GM12872 (cell line): ENCODE data around the gene TRA2B.

ENCODE experiments used
- TF ChIP-seq, protein P1 (sequence below): IDR thresholded peaks from 3 replicates; pipeline ENCODE4 v1.5.1; 2011; ENCODE audit warnings: low read depth, mild to moderate bottlenecking, low read length, moderate library complexity; ENCODE audit not compliant: insufficient read depth

The TRA2B gene

DNA sequence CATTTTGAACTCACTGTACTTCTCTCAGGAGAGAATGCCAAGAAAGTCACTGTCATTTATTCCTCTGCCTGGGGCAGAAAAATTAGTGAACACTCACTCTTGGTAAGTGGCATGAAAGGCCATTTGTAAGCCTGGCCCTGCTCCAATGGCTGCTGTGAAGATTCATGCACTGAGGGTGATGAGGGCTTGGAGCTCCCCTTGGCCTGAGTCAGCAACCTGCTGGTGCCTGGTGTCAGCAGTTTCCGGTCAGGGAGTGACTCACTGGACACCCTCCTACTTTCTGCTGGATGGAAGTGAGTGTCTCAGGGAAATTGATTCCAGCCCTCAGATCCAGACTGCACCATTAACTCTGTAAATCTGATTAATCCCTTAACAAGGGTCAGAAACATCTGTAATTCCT is 37.6 kb downstream of the TRA2B start:
- TF ChIP-seq, protein P1, sequence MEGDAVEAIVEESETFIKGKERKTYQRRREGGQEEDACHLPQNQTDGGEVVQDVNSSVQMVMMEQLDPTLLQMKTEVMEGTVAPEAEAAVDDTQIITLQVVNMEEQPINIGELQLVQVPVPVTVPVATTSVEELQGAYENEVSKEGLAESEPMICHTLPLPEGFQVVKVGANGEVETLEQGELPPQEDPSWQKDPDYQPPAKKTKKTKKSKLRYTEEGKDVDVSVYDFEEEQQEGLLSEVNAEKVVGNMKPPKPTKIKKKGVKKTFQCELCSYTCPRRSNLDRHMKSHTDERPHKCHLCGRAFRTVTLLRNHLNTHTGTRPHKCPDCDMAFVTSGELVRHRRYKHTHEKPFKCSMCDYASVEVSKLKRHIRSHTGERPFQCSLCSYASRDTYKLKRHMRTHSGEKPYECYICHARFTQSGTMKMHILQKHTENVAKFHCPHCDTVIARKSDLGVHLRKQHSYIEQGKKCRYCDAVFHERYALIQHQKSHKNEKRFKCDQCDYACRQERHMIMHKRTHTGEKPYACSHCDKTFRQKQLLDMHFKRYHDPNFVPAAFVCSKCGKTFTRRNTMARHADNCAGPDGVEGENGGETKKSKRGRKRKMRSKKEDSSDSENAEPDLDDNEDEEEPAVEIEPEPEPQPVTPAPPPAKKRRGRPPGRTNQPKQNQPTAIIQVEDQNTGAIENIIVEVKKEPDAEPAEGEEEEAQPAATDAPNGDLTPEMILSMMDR, result no peak

DNA sequence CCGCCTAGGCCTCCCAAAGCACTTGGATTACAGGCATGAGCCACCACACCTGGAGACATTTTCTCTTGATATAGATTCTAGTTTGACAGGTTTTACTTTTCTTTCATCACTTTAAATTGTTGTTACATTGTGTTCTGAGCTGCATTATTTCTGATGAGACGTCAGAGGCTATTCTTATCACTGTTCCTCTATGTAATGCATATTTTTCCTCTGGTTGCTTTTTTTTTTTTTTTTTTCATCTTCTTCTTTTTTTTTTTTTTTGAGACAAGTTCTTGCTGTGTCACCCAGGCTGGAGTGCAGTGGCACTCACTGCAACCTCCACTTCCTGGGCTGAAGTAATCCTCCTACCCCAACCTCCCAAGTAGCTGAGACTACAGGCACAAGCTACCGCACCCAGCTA is 41.2 kb downstream of the TRA2B start:
- TF ChIP-seq, protein P1, result no peak

DNA sequence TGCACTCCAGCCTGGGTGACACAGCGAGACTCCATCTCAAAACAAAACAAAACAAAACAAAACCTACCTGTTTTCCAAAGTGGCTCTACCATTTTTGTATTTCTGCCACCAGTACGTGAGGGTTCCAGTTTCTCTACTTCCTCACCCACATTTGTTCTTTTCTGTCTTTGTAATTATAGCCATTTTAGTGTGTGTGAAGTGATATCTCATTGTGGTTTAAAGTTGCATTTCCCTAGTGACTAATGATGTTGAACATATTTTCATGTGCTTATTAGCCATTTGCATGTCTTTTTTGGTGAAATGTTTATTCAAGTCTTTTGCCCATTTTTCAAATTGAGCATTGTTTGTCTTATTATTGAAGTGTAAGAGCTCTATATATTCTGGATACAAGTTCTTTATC is 50.7 kb downstream of the TRA2B start:
- TF ChIP-seq, protein P1, result no peak

DNA sequence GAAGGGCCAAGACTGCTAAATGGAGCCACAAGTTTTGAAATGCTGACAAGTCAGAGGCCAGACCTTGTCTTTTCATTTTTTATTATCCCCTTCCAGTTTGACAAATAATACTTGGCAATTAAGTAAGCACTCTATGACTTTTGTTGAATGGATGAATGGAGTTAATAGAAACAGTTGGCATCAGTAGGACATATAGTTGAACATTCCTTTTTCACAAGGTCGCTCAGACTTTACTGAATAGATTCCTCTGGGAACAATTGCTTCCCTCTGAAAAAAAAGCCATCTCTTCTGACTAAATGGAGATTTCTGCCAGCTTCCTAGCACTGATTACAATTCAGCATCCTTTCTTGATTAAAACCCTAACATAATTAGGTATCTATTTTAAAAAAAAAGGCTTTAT is 53.2 kb downstream of the TRA2B start:
- TF ChIP-seq, protein P1, result no peak

DNA sequence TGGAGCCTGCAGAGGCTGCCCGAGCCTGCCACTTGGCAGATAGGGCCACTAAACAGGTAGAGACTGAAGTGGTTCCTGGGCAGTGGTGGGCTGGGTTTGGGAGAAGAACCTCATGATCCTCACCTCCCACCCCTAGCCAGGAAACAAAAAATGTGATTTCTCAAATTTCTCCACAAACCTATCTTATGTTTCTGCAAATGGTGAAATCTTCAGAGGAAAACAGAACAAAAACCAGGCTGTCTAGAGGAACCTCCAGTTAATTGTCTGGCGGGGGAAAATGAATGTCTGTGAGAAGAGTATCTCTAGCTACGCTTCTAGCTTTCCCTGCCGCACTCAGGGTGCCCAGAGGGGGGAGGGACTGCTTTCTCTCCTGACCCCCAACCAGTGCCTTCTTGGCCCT is 55.9 kb downstream of the TRA2B start:
- TF ChIP-seq, protein P1, result no peak

DNA sequence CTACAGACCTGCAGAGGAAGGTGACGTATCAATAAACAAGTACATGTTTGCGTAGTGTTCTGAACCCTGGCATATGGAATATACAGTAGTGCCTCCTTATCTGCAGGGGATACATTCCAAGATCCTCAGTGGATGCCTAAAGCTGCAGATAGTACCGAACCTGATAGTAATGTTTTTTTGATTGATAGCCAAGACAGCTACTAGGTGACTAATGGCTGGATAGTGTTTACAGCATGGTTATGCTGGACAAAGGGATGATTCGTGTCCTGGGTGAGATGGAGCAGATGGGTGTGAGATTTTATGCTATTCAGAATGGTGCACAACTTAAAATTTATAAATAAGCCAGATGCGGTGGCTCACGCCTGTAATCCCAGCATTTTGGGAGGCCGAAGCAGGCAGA is 57.2 kb downstream of the TRA2B start:
- TF ChIP-seq, protein P1, result no peak

DNA sequence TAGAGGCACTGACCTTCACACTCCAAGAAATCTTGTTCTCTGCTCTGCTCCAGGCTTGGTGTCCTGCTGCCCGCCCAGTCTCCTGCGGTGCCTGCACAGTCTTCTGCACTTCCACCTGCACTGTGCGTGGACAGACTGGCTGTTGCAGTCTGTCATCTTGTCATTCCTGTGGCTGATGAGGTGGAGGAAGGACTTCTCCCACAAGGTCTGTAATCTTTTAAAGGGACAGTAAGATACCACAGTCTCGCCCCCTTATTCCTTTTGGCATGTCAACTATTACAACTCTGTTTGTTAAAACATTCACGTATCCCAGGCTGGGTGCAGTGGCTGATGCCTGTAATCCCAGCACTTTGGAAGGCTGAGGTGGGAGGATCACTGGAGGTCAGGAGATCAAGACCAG is 58.9 kb downstream of the TRA2B start:
- TF ChIP-seq, protein P1, result no peak

DNA sequence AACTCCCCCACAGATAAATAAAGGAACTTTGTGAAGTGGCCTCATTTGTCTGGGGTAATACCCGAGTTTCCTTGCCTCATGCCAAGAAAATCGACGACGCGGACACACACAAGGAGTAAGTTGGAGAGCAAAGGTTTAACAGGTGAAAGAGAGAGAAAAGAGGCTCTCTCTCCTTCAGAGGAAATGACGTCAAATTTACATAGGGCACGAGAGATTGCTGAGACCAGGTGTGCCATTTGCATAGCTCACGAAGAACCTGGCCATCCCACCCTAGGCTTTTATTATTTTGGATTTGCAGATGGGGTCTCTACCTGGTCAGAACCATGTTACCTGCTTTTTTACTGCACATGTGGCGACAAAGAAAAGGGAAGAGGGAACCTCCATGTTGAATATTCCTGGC is 63.7 kb downstream of the TRA2B start:
- TF ChIP-seq, protein P1, result no peak
